Smooth muscle cell (in vitro differentiated cells): ENCODE results near the gene RBM19. TPM values are rescaled to one million over a fixed set of nuclear protein-coding genes. Genes with fewer than 3 reads are reported as not detected.

Experiments
- DNase-seq: peaks from one replicate; lab custom pipeline; 2025; ENCODE audit not compliant: unreplicated experiment; lab: John Stamatoyannopoulos, UW
- H2AFZ ChIP-seq: fragments of 200-600 bp; sonication (generic); 2 replicates; pipeline ENCODE4 v1.6.0; 2016; ENCODE audit warnings: antibody characterized with exemption, low read depth, mild to moderate bottlenecking
- H3F3A ChIP-seq: fragments of 200-600 bp; sonication (generic); 2 replicates; pipeline ENCODE4 v1.6.0; 2017; ENCODE audit warnings: antibody characterized with exemption, low read depth
- H3K27ac ChIP-seq: fragments of 200-600 bp; sonication (generic); 2 replicates; pipeline ENCODE4 v1.5.1; 2016; ENCODE audit warnings: low read depth, mild to moderate bottlenecking
- H3K27me3 ChIP-seq: fragments of 200-600 bp; sonication (generic); 2 replicates; pipeline ENCODE4 v1.6.1; 2016; ENCODE audit warnings: low read depth, mild to moderate bottlenecking
- H3K36me3 ChIP-seq: fragments of 200-600 bp; sonication (generic); 2 replicates; pipeline ENCODE4 v1.5.1; 2016; ENCODE audit warnings: low read depth
- H3K4me1 ChIP-seq: fragments of 200-600 bp; sonication (generic); 2 replicates; pipeline ENCODE4 v1.5.1; 2016; ENCODE audit warnings: low read depth
- H3K4me2 ChIP-seq: fragments of 200-600 bp; sonication (generic); 2 replicates; pipeline ENCODE4 v1.6.0; 2016; ENCODE audit warnings: mild to moderate bottlenecking
- H3K4me3 ChIP-seq: fragments of 200-600 bp; sonication (generic); 2 replicates; pipeline ENCODE4 v1.5.1; 2016; ENCODE audit warnings: mild to moderate bottlenecking
- H3K79me2 ChIP-seq: fragments of 200-600 bp; sonication (generic); 2 replicates; pipeline ENCODE4 v1.6.0; 2016; ENCODE audit warnings: low read depth, mild to moderate bottlenecking
- H3K9ac ChIP-seq: fragments of 200-600 bp; sonication (generic); 2 replicates; pipeline ENCODE4 v1.6.0; 2016; ENCODE audit warnings: low read depth
- H3K9me3 ChIP-seq: fragments of 200-600 bp; sonication (generic); replicated peaks from 2 replicates; pipeline ENCODE4 v1.5.1; 2016; ENCODE audit warnings: low read depth
- H4K20me1 ChIP-seq: fragments of 200-600 bp; sonication (generic); 2 replicates; pipeline ENCODE4 v1.6.0; 2016; ENCODE audit warnings: low read depth
- CTCF ChIP-seq: fragments of 200-600 bp; sonication (generic); IDR thresholded peaks from 2 replicates; pipeline ENCODE4 v1.5.1; 2017; ENCODE audit warnings: borderline replicate concordance, mild to moderate bottlenecking, antibody characterized with exemption; ENCODE audit not compliant: insufficient read depth, poor library complexity, severe bottlenecking
- WGBS: methylation state at CpG from one replicate; pipeline ENCODE4 v1.1.7; 2016; ENCODE audit warnings: low lambda C conversion rate; 5-methylcytosine and 5-hydroxymethylcytosine counted together
- polyA plus RNA-seq: library from polyadenylated mRNA; unstranded; fragments of >200 nt; fragmentation: Nextera tagmentation; extraction: Ambion mirVana; gene quantifications from 2 replicates; pipeline ENCODE4 v1.2.1, GENCODE V29; 2016
- total RNA-seq: library from RNA; depleted of rRNA; stranded (reverse); fragments of >200 nt; gene quantifications from 2 replicates; pipeline ENCODE4 v1.2.3, GENCODE V29; 2014

Gene RBM19
- total and polyA plus RNA-seq, 2 experiments from 2014 or later, result 12.8 to 15.9 TPM

GRCh38 chr12:113781415-113782198 is 184.5 kb downstream of the RBM19 start:
- H3K9me3 ChIP-seq, result no peaks in the 10 kb centered on the region
- no peak overlapping the region for H3K9ac ChIP-seq
- no peaks in the 10 kb centered on the region for H3K79me2 ChIP-seq
- H3K4me1 ChIP-seq, result peaks cover 4% of the 10 kb centered on the region
- H3F3A ChIP-seq, result no peaks in the 10 kb centered on the region
- H3K27ac ChIP-seq, result no peak overlapping the region
- H3K27me3 ChIP-seq, result peaks cover 9% of the 10 kb centered on the region
- 66% methylated on average over 10 of the region's 10 CpGs for WGBS
- TF ChIP-seq CTCF, result no peak
- H3K36me3 ChIP-seq, result no peaks in the 10 kb centered on the region
- no peak overlapping the region for H3K4me2 ChIP-seq
- H3K4me3 ChIP-seq, result no peak overlapping the region
- no peak overlapping the region for H2AFZ ChIP-seq
- no peak for DNase-seq
- no peaks in the 10 kb centered on the region for H4K20me1 ChIP-seq

- Histone ChIP-seq H3K27ac (no peak overlapping the region), H3K4me3 (no peak overlapping the region), H3K9me3 (no peaks in the 10 kb centered on the region), H3K27me3 (peaks cover 14% of the 10 kb centered on the region), H3K9ac (no peak overlapping the region), H3K4me1 (peaks cover 4% of the 10 kb centered on the region), H3F3A (no peaks in the 10 kb centered on the region), H3K4me2 (no peak overlapping the region), H2AFZ (no peak overlapping the region), H3K79me2 (no peaks in the 10 kb centered on the region), H3K36me3 (no peaks in the 10 kb centered on the region), H4K20me1 (no peaks in the 10 kb centered on the region)
- no peak for TF ChIP-seq CTCF
- DNase-seq, result no peak
- WGBS, result 85% methylated on average over 2 of the region's 2 CpGs
These were observed 186.4 kb downstream of the RBM19 start for GRCh38 chr12:113779774-113780173.

GRCh38 chr12:113778432-113779132 is 187.5 kb downstream of the RBM19 start:
- Histone ChIP-seq H4K20me1 (no peaks in the 10 kb centered on the region), H3K27me3 (peaks cover 14% of the 10 kb centered on the region), H3K9me3 (no peaks in the 10 kb centered on the region), H3K27ac (no peak overlapping the region), H3F3A (no peaks in the 10 kb centered on the region), H3K4me1 (peaks cover 4% of the 10 kb centered on the region), H3K36me3 (no peaks in the 10 kb centered on the region), H2AFZ (no peak overlapping the region), H3K9ac (no peak overlapping the region), H3K79me2 (no peaks in the 10 kb centered on the region), H3K4me3 (no peak overlapping the region), H3K4me2 (no peak overlapping the region)
- no peak for TF ChIP-seq CTCF
- DNase-seq, result no peak
- WGBS, result 52% methylated on average over 12 of the region's 12 CpGs
